ENCODE results near the gene PPHLN1.
A peak's percentile ranks its signal among the peaks of the same experiment; 100 is the strongest.

The PPHLN1 gene

DNA sequence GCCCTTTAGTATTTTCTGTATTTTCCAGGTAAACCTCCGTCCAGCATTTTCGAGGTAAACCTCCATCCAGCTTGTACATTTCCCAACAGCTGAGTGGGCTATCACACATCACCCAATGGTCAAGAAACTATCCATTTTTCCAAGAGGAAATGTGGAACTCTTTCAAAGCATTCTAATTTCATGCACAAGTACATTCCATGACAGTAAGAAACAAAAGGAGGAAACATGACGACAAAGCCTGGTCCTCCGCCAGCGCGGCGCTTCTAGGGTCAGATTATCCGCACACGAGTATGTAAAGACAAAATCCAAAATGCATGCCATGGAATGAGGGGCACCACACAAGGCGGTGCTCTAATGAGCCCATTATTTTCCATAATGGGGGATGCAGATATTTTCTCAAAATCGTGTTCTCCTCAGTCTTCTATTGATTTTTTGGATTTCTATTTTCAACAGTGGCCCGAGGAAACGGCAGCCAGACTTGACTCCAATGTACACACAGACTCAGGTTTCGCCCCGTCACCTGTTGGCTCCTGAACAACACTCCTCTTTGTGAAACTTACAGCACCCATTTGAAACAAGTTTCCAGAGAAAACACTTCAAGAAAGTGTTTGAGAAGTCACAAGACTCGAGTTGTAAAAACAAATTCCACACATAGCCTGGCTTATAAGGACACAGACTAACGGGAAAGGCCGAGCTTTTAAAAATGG, 156.2 kb downstream of the PPHLN1 start:
- DNase-seq (ENCODE audit: low read depth in 2 of 2): no peak

- peak in 1 of 2 donors; percentile 47 for DNase-seq (ENCODE audit: low read depth in 2 of 2)
These were observed 157.0 kb downstream of the PPHLN1 start for GRCh38 chr12:42482748-42483520.

- no peak for DNase-seq (ENCODE audit: low read depth in 2 of 2)
These were observed 157.5 kb downstream of the PPHLN1 start for GRCh38 chr12:42483521-42483790.

DNA sequence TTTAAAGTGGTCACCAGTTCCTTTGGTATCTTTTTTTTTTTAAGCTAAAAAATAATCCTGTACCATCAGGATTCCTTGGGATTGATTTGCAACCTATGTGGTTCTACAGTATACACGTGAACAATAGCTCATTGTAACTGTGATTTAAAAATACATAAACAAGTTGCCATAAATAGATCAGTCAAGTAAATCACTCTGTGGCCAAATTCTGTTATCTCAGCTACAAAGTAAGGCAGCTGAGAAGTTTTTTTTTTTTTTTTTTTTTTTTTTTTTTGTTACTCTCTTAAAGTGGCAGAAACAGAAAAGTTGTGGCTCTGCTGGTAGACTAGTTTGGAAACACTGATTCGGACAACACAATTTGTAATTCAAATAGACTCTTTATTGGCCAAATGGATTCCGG, 159.0 kb downstream of the PPHLN1 start:
- DNase-seq (ENCODE audit: low read depth in 2 of 2): no peak

DNA sequence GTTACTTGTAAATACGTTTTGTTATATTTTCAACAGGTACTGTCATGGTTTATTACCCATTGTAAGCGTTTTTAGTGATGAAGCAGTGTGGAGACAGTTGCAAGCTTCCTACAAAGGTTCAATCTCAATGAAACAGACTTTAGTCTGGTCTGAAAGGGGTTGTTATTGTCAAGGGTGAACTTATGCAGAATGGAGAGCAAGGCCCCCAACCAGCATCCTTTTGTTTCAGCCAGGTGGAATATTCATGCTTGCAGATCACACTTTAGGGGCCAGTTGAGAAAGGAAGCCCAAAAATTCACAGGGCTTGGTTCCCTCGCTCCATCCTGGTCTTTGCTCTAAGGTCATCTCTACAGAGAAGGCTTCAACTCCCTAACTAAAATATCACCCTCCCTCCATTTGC, 159.9 kb downstream of the PPHLN1 start:
- no peak for DNase-seq (ENCODE audit: low read depth in 2 of 2)

DNA sequence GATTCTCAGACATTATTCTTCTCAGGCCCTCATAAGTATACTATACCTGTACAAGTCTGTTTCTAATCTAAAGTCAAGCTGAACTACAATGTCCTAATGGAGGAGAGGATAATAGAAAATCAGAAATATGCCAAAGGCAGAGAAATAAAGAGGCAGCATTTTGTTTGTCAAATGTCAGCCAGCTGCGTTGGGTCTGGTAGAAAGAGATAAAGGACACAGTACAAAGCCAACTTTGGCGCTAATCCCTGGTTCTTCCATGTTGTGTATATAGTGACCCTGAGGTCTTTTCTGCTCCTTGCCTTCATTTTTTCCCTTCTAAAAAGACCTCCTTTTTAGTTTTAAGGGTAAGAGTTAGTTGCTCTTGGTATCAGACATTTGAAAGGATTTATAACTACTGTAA, 160.4 kb downstream of the PPHLN1 start:
- no peak for DNase-seq (ENCODE audit: low read depth in 2 of 2)

- DNase-seq (ENCODE audit: low read depth in 2 of 2): no peak
These were observed 164.4 kb downstream of the PPHLN1 start for GRCh38 chr12:42490261-42490842.

All from activated CD4-positive, alpha-beta T cell treated with anti-CD3 and anti-CD28 coated beads for 24 hours (primary cell).